Measurements from ENCODE around the gene PWWP2B. TPM values are rescaled to one million over a fixed set of nuclear protein-coding genes. Genes with fewer than 3 reads are reported as not detected.

Gene PWWP2B
- total RNA-seq, 1 experiment from 2014 or later = 12.2 TPM

GRCh38 chr10:132458071-132458585 is 61.1 kb downstream of the PWWP2B start (continued):
- no peak for TF ChIP-seq GRHL2 (CRISPR knock-in tag; IDR thresholded peaks at IDR 0.05; ENCODE audit: insufficient replicate concordance, severe bottlenecking)
- TF ChIP-seq, protein P1, sequence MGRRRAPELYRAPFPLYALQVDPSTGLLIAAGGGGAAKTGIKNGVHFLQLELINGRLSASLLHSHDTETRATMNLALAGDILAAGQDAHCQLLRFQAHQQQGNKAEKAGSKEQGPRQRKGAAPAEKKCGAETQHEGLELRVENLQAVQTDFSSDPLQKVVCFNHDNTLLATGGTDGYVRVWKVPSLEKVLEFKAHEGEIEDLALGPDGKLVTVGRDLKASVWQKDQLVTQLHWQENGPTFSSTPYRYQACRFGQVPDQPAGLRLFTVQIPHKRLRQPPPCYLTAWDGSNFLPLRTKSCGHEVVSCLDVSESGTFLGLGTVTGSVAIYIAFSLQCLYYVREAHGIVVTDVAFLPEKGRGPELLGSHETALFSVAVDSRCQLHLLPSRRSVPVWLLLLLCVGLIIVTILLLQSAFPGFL (CRISPR knock-in tag; IDR thresholded peaks at IDR 0.05; ENCODE audit: borderline replicate concordance) = no peak
- TF ChIP-seq MLX (CRISPR knock-in tag; IDR thresholded peaks at IDR 0.05) = no peak
- TF ChIP-seq, protein P2, sequence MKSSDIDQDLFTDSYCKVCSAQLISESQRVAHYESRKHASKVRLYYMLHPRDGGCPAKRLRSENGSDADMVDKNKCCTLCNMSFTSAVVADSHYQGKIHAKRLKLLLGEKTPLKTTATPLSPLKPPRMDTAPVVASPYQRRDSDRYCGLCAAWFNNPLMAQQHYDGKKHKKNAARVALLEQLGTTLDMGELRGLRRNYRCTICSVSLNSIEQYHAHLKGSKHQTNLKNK (CRISPR knock-in tag; IDR thresholded peaks at IDR 0.05) = no peak
- TF ChIP-seq JUN (CRISPR knock-in tag; IDR thresholded peaks at IDR 0.05) = no peak
- no peak for TF ChIP-seq CREM (CRISPR knock-in tag; IDR thresholded peaks at IDR 0.05)
- TF ChIP-seq GABPB1 (CRISPR knock-in tag; IDR thresholded peaks at IDR 0.05) = no peak
- TF ChIP-seq NFATC4 (CRISPR knock-in tag; IDR thresholded peaks at IDR 0.05) = no peak
- TF ChIP-seq ZNF232 (CRISPR knock-in tag; IDR thresholded peaks at IDR 0.05) = no peak
- TF ChIP-seq NR3C1 (CRISPR knock-in tag; conservative IDR thresholded peaks at IDR 0.05; ENCODE audit: low read depth) = no peak

- TF ChIP-seq CTCF (IDR thresholded peaks at IDR 0.05) (peak; percentile 88), RELA (CRISPR knock-in tag; IDR thresholded peaks at IDR 0.05; ENCODE audit: borderline replicate concordance) (no peak), MAX (CRISPR knock-in tag; IDR thresholded peaks at IDR 0.05) (no peak; the same call in 1 of the 2 replicates)
- TF ChIP-seq, protein P3, sequence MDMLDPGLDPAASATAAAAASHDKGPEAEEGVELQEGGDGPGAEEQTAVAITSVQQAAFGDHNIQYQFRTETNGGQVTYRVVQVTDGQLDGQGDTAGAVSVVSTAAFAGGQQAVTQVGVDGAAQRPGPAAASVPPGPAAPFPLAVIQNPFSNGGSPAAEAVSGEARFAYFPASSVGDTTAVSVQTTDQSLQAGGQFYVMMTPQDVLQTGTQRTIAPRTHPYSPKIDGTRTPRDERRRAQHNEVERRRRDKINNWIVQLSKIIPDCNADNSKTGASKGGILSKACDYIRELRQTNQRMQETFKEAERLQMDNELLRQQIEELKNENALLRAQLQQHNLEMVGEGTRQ (CRISPR knock-in tag; IDR thresholded peaks at IDR 0.05) = peak; percentile 57; the same call in 1 of the 2 replicates
- Mint-ChIP-seq H3K4me3 (no peak overlapping the region), H3K9me3 (no peaks in the 10 kb centered on the region), H3K4me1 (no peaks in the 10 kb centered on the region), H3K36me3 (no peaks in the 10 kb centered on the region), H3K27me3 (ENCODE audit: low read depth) (peaks cover 2% of the 10 kb centered on the region; the same call in 1 of the 2 replicates), H3K27ac (no peak overlapping the region)
- ChIA-PET CTCF (interaction anchor here (0.6 to 2.6 kb wide), 20 partner anchors 9 to 196 kb away, joined by 3 to 15 read pairs (median 4); no protein-coding TSS in a partner anchor), POLR2A (no interaction called here)
- DNase-seq (ENCODE audit: low spot score) (peak; percentile 82), ATAC-seq (peak; percentile 88)
These were observed 61.7 kb downstream of the PWWP2B start for GRCh38 chr10:132458586-132459300.

DNA sequence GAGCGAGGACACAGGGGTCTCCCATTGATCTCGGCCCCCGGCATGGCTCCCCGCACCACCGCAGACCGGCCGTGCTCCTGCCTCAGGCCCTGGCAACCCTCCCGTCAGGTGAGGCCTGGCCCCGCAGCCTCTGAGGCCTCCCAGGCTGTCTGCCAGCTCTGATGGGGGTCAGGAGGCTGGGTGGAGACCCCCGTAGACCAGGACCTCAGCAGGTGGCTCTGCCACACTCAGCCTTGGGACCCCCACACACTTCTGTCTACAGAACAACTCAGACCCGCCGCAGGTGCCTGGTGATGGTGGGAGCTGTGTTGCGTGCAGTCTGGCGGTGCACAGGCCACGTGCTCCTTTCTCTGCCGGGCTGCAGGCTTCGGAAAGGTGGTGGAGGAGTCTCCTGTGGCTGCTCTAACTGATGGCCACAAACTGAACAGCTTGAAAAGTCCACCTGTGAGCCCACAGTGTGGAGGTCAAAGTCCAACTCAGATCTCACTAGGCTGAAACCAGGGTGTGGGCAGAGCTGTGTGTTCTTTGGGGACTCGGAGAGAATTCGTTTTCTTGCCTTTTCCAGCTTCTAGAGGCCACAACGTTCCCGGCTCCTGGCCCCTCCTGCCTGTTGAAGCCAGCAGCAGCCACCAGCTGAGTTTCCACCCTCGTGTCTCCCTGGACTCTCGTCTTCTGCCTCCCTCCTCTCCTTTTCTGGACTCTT is 62.5 kb downstream of the PWWP2B start:
- ChIA-PET CTCF (interaction anchor here (0.7 to 2.6 kb wide), 20 partner anchors 8 to 185 kb away, joined by 3 to 15 read pairs (median 4); no protein-coding TSS in a partner anchor), POLR2A (no interaction called here)
- DNase-seq (ENCODE audit: low spot score) (peak; percentile 8), ATAC-seq (no peak)
- Mint-ChIP-seq H3K4me1 (no peaks in the 10 kb centered on the region), H3K4me3 (no peak overlapping the region), H3K9me3 (no peaks in the 10 kb centered on the region), H3K36me3 (no peaks in the 10 kb centered on the region), H3K27me3 (ENCODE audit: low read depth) (peaks cover 2% of the 10 kb centered on the region; the same call in 1 of the 2 replicates), H3K27ac (no peak overlapping the region)
- TF ChIP-seq FOXP4 (CRISPR knock-in tag; IDR thresholded peaks at IDR 0.05) (no peak), NR1H2 (CRISPR knock-in tag; IDR thresholded peaks at IDR 0.05) (no peak), NFATC4 (CRISPR knock-in tag; IDR thresholded peaks at IDR 0.05) (no peak), IRF2 (CRISPR knock-in tag; IDR thresholded peaks at IDR 0.05; ENCODE audit: borderline replicate concordance, low read depth) (no peak), ZNF138 (CRISPR knock-in tag; conservative IDR thresholded peaks at IDR 0.05) (no peak), EMX1 (CRISPR knock-in tag; IDR thresholded peaks at IDR 0.05) (no peak), MYBL2 (CRISPR knock-in tag; IDR thresholded peaks at IDR 0.05) (no peak)
- TF ChIP-seq, protein P4, sequence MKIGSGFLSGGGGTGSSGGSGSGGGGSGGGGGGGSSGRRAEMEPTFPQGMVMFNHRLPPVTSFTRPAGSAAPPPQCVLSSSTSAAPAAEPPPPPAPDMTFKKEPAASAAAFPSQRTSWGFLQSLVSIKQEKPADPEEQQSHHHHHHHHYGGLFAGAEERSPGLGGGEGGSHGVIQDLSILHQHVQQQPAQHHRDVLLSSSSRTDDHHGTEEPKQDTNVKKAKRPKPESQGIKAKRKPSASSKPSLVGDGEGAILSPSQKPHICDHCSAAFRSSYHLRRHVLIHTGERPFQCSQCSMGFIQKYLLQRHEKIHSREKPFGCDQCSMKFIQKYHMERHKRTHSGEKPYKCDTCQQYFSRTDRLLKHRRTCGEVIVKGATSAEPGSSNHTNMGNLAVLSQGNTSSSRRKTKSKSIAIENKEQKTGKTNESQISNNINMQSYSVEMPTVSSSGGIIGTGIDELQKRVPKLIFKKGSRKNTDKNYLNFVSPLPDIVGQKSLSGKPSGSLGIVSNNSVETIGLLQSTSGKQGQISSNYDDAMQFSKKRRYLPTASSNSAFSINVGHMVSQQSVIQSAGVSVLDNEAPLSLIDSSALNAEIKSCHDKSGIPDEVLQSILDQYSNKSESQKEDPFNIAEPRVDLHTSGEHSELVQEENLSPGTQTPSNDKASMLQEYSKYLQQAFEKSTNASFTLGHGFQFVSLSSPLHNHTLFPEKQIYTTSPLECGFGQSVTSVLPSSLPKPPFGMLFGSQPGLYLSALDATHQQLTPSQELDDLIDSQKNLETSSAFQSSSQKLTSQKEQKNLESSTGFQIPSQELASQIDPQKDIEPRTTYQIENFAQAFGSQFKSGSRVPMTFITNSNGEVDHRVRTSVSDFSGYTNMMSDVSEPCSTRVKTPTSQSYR (CRISPR knock-in tag; IDR thresholded peaks at IDR 0.05) = no peak

Measured in WTC11 (cell line).